Esophagus squamous epithelium (tissue), 5 donors: Measurements from ENCODE around the gene SCT. TPM values are rescaled to one million over a fixed set of nuclear protein-coding genes. Genes with fewer than 3 reads are reported as not detected.

Experiments
- DNase-seq: peaks from one replicate; lab custom pipeline; 2025; lab: John Stamatoyannopoulos, UW
- H3K27ac ChIP-seq, 4 donors: fragments of 200-600 bp; sonication (generic); one replicate each; pipeline ENCODE4 v1.5.1; 2016 to 2019; ENCODE audit warnings: mild to moderate bottlenecking in 1 of 4
- H3K27me3 ChIP-seq, 4 donors: fragments of 200-600 bp; sonication (generic); 1 replicate in 3 of 4; 2 replicates in 1 of 4; pipeline versions ENCODE4 v1.5.1 to v1.6.0; 2017 to 2021; ENCODE audit warnings: antibody characterized with exemption in 1 of 4
- H3K36me3 ChIP-seq, 3 donors: fragments of 200-600 bp; sonication (generic); one replicate each; pipeline ENCODE4 v1.5.1; 2016 to 2019
- H3K4me1 ChIP-seq, 3 donors: fragments of 200-600 bp; sonication (generic); one replicate each; pipeline ENCODE4 v1.5.1; 2017 to 2019
- H3K4me3 ChIP-seq, 4 donors: fragments of 200-600 bp; sonication (generic); 1 replicate in 3 of 4; 2 replicates in 1 of 4; pipeline ENCODE4 v1.5.1; 2016 to 2019; ENCODE audit warnings: mild to moderate bottlenecking in 2 of 4, moderate library complexity in 1 of 4
- H3K9me3 ChIP-seq, 3 donors: fragments of 200-600 bp; sonication (generic); one replicate each; pipeline ENCODE4 v1.5.1; 2016 to 2019
- CTCF ChIP-seq, 6 experiments: fragments of 450-650 bp in 4 of 6; fragments of 200-600 bp in 2 of 6; sonication (generic) in 2 of 6; IDR thresholded peaks; one replicate each; pipeline ENCODE4 v1.5.1; 2016 to 2019; ENCODE audit warnings: antibody characterized with exemption in 6 of 6, mild to moderate bottlenecking in 4 of 6, moderate library complexity in 4 of 6
- POLR2A ChIP-seq, 4 donors: fragments of 450-650 bp; IDR thresholded peaks; one replicate each; pipeline ENCODE4 v1.6.1; 2017; ENCODE audit warnings: antibody characterized with exemption in 4 of 4, mild to moderate bottlenecking in 4 of 4, moderate library complexity in 3 of 4
- WGBS, 2 donors: methylation state at CpG; one replicate each; pipeline ENCODE4 v1.1.5; 2018; 5-methylcytosine and 5-hydroxymethylcytosine counted together
- intact Hi-C: fragments of 100-400 bp; cut with DNase I; formaldehyde crosslinking; loops from one replicate; pipeline ENCODE4 v1.15.0; 2022
- total RNA-seq, 4 donors: library from RNA; depleted of rRNA; stranded (reverse); fragments of >200 nt; gene quantifications; one replicate each; pipeline ENCODE4 v1.1.0, GENCODE V29; 2016
- donor health status: DM: yes; HTN: yes; CAD: no.

SCT gene
- total RNA-seq, 4 donors from 2014 or later = 5.3 TPM; not detected in 3

GRCh38 chr11:587546-587945, 39.4 kb downstream of the SCT start:
- Histone ChIP-seq H3K4me1 (no peaks in the 10 kb centered on the region), H3K4me3 (no peak overlapping the region), H3K27ac (peak overlapping the region in 2 of 4 donors; percentile 54 to 58), H3K27me3 (no peaks in the 10 kb centered on the region), H3K36me3 (peaks cover 18 to 99% (median 71%) of the 10 kb centered on the region in 3 donors), H3K9me3 (no peaks in the 10 kb centered on the region)
- TF ChIP-seq CTCF (IDR thresholded peaks at IDR 0.05) (no peak), POLR2A (IDR thresholded peaks at IDR 0.05) (no peak)
- no peak for DNase-seq
- WGBS, 2 donors = 74 to 86% methylated on average over 5 to 6 of the region's 8 CpGs
- intact Hi-C loops = no loop called here

DNA sequence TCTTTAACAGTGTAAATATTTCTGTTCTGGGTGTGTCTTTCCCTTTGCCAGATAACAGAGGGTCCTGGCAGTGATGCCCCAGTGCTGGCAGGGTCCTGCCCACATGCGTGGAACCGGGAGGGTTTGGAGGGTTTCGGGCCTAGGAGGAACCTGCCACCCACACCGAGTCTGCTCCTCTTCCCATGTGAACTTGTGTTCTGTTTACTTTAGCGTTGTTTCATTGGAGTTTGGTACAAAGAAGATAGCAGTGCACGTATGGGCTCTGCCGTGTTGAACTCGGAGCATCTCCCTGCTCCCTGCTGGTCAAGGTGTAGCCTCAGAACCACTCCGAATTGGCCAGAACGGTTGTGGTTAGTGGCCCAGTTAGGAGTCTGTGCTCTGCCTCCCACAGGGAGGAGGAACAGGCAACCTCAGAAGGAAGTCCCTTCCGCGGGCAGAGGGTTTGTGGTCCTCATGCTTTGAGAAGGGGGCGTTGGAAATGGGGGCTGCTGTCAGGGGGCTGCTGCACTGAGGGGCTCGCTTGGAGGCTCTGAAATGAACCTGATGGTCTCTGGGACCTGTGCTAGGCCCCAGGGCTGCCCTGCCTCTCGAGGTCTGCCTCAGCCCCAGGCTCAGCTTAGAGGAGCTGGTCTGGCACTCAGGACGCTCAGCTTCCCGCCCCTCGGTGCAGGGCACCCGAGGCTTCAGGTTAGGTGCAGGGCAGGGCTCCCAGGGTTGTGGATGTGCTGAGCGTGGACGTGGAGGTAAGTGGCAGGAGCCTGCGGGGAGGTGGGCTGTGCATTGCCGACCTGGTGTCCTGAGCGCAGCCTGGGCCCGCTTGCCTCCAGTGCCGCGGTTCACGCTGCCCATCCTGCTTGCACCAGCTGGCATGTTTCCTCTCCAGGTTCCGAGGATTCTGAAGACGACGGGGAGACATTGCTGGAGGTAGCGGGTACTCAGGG, 40.3 kb downstream of the SCT start:
- TF ChIP-seq CTCF (IDR thresholded peaks at IDR 0.05) (no peak), POLR2A (IDR thresholded peaks at IDR 0.05) (no peak)
- peaks cover 0 to under 1% (median 0%) of the 10 kb centered on the region in 3 donors for H3K4me1 ChIP-seq
- H3K27me3 ChIP-seq = no peaks in the 10 kb centered on the region
- H3K36me3 ChIP-seq = peaks cover 14 to 99% (median 77%) of the 10 kb centered on the region in 3 donors
- no peak for DNase-seq
- intact Hi-C loops = no loop called here
- no peak overlapping the region for H3K27ac ChIP-seq
- WGBS, 2 donors = 88 to 89% methylated on average over 15 of the region's 32 CpGs
- no peaks in the 10 kb centered on the region for H3K9me3 ChIP-seq
- H3K4me3 ChIP-seq = no peak overlapping the region

DNA sequence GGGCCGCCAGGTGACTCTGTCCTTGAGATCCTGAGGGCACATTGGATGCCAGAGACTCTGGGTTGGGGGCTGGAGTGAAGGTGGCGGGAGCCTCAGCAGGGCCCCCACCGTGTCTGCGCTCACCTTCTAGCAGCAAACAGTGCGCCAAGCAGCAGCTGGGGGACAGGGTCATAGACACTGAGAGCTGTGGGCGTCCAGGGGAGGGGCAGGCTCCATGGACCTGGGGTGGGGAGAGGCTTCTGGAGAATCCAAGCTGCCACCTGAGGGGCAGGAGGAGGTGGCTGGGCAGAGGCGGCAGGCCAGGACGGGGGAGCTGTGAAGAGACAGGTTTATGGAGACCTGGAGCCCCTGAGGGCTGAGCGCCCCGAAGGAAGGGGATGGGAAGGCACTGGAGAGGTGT, 42.7 kb downstream of the SCT start:
- WGBS, 2 donors = 89 to 97% methylated on average over 4 of the region's 10 CpGs
- H3K36me3 ChIP-seq = peaks cover 10 to 81% (median 62%) of the 10 kb centered on the region in 3 donors
- no peak for TF ChIP-seq POLR2A (IDR thresholded peaks at IDR 0.05)
- no peak for TF ChIP-seq CTCF (IDR thresholded peaks at IDR 0.05)

GRCh38 chr11:581752-582151, 45.2 kb downstream of the SCT start:
- Histone ChIP-seq H3K27me3 (no peaks in the 10 kb centered on the region), H3K4me1 (peaks cover 32 to 48% (median 33%) of the 10 kb centered on the region in 3 donors), H3K27ac (no peak overlapping the region), H3K36me3 (peaks cover 10 to 55% (median 42%) of the 10 kb centered on the region in 3 donors), H3K9me3 (no peaks in the 10 kb centered on the region), H3K4me3 (no peak overlapping the region)
- TF ChIP-seq POLR2A (IDR thresholded peaks at IDR 0.05) = no peak
- no peak for TF ChIP-seq CTCF (IDR thresholded peaks at IDR 0.05)
- 73 to 82% methylated on average over 10 to 15 of the region's 17 CpGs for WGBS, 2 donors
- intact Hi-C loops = no loop called here
- DNase-seq = no peak

More for the DNA sequence above, 42.7 kb downstream of the SCT start:
- intact Hi-C loops = no loop called here
- no peak overlapping the region for H3K27ac ChIP-seq
- no peaks in the 10 kb centered on the region for H3K9me3 ChIP-seq
- no peak for DNase-seq
- H3K4me1 ChIP-seq = peaks cover 6 to 22% (median 12%) of the 10 kb centered on the region in 3 donors
- H3K27me3 ChIP-seq = no peaks in the 10 kb centered on the region
- H3K4me3 ChIP-seq = no peak overlapping the region

DNA sequence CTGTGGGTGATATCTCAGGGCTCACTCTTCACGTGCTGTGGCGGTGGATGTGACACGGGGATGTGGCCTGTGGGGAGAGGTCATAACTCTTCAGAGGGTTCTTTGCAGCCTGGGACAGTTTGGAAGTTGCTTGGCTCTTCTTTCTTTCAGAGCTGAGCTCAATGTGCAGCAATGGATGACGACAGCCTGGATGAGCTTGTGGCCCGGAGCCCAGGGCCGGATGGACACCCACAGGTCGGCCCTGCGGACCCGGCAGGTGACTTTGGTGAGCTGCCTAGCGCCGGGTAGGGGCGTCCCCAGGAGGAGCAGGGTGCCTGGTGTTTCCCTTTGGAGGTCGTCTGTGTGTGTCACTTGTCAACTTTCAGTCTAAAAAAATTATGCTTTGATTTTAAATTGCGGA, 45.6 kb downstream of the SCT start:
- TF ChIP-seq POLR2A (IDR thresholded peaks at IDR 0.05) (no peak), CTCF (IDR thresholded peaks at IDR 0.05) (no peak)
- intact Hi-C loops = no loop called here
- Histone ChIP-seq H3K4me1 (peaks cover 32 to 48% (median 33%) of the 10 kb centered on the region in 3 donors), H3K4me3 (no peak overlapping the region), H3K9me3 (no peaks in the 10 kb centered on the region), H3K27me3 (no peaks in the 10 kb centered on the region), H3K27ac (no peak overlapping the region), H3K36me3 (peaks cover 10 to 51% (median 40%) of the 10 kb centered on the region in 3 donors)
- 82 to 85% methylated on average over 9 of the region's 14 CpGs for WGBS, 2 donors
- no peak for DNase-seq
